Measurements from ENCODE around the gene GRIK5. TPM values are rescaled to one million over a fixed set of nuclear protein-coding genes. Genes with fewer than 3 reads are reported as not detected.
A peak's percentile ranks its signal among the peaks of the same experiment; 100 is the strongest.

GRIK5 gene
- total RNA-seq, 1 experiment from 2014 or later = 43.1 TPM

DNA sequence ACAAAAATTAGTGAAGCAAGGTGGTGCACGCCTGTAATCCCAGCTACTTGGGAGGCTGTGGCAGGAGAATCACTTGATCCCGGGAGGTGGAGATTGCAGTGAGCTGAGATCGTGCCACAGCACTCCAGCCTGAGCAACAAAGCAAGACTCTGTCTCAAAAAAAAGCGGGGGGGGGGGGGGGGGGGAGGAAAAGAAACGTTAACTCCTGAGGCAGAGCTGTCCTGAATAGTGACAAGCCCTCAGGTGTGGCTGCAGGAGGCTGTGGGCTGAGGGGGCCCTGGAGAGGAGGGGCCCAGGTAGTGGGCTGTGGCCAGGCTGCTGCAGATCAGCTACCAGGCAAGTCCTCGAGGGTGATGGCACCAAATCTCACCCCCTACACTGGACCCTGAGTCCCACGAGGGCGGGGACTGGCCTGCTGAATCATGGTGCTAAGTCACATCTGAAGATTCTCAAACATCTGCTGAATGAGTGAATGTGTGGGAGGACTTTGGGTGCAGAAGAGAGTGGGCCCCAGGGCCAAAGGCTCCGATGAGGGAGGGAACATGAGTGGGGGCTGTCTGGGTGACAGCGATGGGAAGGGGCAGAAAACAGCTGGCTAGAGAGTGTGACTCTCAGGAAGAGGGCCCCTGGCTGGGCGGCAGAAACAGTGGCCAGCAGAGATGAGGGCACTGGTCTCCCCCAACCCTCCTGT is 51.4 kb downstream of the GRIK5 start:
- Histone ChIP-seq H3K79me2 (ENCODE audit: insufficient read depth, low read length) (no peaks in the 10 kb centered on the region), H2BK12ac (ENCODE audit: insufficient read length, low read depth, low read length) (no peak overlapping the region), H3K79me1 (ENCODE audit: insufficient read depth, low read depth, low read length, poor library complexity, severe bottlenecking) (no peaks in the 10 kb centered on the region), H2AK5ac (ENCODE audit: insufficient read length, low read length) (no peak overlapping the region), H3K23me2 (ENCODE audit: insufficient read length, low read depth, low read length, poor library complexity, severe bottlenecking) (no peaks in the 10 kb centered on the region), H3K14ac (ENCODE audit: insufficient read depth, low read length) (no peak overlapping the region), H4K20me1 (ENCODE audit: control insufficient read depth, insufficient read depth, insufficient read length) (no peaks in the 10 kb centered on the region), H4K5ac (ENCODE audit: insufficient read length, low read depth, low read length) (no peak overlapping the region), H3K27ac (ENCODE audit: insufficient read length, low read depth, low read length) (no peak overlapping the region), H3K4ac (ENCODE audit: low read depth, low read length) (no peak overlapping the region), H2BK15ac (ENCODE audit: low read depth, low read length) (no peak overlapping the region), H3K18ac (ENCODE audit: insufficient read length, low read depth, low read length) (no peak overlapping the region), H2BK5ac (ENCODE audit: insufficient read length, low read length) (no peak overlapping the region), H3K9me3 (ENCODE audit: control insufficient read depth, low read depth, low read length) (no peaks in the 10 kb centered on the region), H2AFZ (ENCODE audit: low read length) (no peak overlapping the region), H3T11ph (ENCODE audit: low read length) (no peak overlapping the region), H3K27me3 (ENCODE audit: insufficient read depth, low read length) (no peaks in the 10 kb centered on the region), H2BK120ac (ENCODE audit: low read depth, low read length, poor library complexity, severe bottlenecking) (no peak overlapping the region), H3K4me2 (ENCODE audit: insufficient read depth, insufficient read length, low read length) (no peak overlapping the region), H3K56ac (ENCODE audit: insufficient read length, low read depth, low read length) (no peak overlapping the region), H3K4me1 (ENCODE audit: insufficient read depth, low read length) (no peaks in the 10 kb centered on the region), H3K23ac (ENCODE audit: insufficient read length, low read depth, low read length) (no peak overlapping the region), H2BK20ac (ENCODE audit: low read depth, low read length, poor library complexity, severe bottlenecking) (no peak overlapping the region), H3K9ac (ENCODE audit: extremely low read depth, insufficient read length, low read length) (no peak overlapping the region), H4K8ac (replicated peaks; ENCODE audit: insufficient read length, low read depth, low read length) (no peak overlapping the region), H4K91ac (ENCODE audit: insufficient read length, low read depth, low read length) (no peak overlapping the region)
- H3K27me3 Mint-ChIP-seq (ENCODE audit: low read depth) = no peaks in the 10 kb centered on the region
- H3K27ac Mint-ChIP-seq = peak overlapping the region in 1 of 3 experiments; percentile 71; a peak in 3 of 7 replicates
- TF ChIP-seq, protein P1, sequence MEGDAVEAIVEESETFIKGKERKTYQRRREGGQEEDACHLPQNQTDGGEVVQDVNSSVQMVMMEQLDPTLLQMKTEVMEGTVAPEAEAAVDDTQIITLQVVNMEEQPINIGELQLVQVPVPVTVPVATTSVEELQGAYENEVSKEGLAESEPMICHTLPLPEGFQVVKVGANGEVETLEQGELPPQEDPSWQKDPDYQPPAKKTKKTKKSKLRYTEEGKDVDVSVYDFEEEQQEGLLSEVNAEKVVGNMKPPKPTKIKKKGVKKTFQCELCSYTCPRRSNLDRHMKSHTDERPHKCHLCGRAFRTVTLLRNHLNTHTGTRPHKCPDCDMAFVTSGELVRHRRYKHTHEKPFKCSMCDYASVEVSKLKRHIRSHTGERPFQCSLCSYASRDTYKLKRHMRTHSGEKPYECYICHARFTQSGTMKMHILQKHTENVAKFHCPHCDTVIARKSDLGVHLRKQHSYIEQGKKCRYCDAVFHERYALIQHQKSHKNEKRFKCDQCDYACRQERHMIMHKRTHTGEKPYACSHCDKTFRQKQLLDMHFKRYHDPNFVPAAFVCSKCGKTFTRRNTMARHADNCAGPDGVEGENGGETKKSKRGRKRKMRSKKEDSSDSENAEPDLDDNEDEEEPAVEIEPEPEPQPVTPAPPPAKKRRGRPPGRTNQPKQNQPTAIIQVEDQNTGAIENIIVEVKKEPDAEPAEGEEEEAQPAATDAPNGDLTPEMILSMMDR (conservative IDR thresholded peaks at IDR 0.05) = no peak
- no peaks in the 10 kb centered on the region for H3K9me3 Mint-ChIP-seq
- WGBS (ENCODE audit: extremely low coverage, insufficient read length, low lambda C conversion rate) = no CpG with 5 or more reads among the region's 11 CpGs
- H3K4me3 Mint-ChIP-seq = no peak overlapping the region
- DNase-seq = no peak
- peaks cover 2% of the 10 kb centered on the region in 2 experiments; a peak in 2 of 4 replicates for H3K4me1 Mint-ChIP-seq
- H3K36me3 Mint-ChIP-seq (ENCODE audit: insufficient read depth in 1 of 3, low read depth in 3 of 3) = peaks cover 25 to 56% (median 36%) of the 10 kb centered on the region in 3 experiments; a peak in 6 of 7 replicates

Measured in H9 (cell line).